Measurements from ENCODE around the gene PPIF. TPM values are rescaled to one million over a fixed set of nuclear protein-coding genes. Genes with fewer than 3 reads are reported as not detected.

Gene PPIF
- 10 to 100 TPM; 63.0 to 87.6 TPM for total RNA-seq

GRCh38 chr10:79347226-79347893 is at the start of gene PPIF:
PPIF (plus strand) TSS chr10:79347469; CDS start chr10:79347549, 80 bp downstream.
- H3K4me3 ChIP-seq = peak within 1 kb of the TSS; percentile 58 to 87
- peaks cover 33% of the 10 kb centered on the region for H3K36me3 ChIP-seq
- peak within 1 kb of the TSS; percentile 89 to 94 for H3K27ac ChIP-seq
- no peaks in the 10 kb centered on the region for H3K9me3 ChIP-seq
- TF ChIP-seq CTCF (IDR thresholded peaks at IDR 0.05) = peak; percentile 99
- DNase-seq (ENCODE audit: low spot score) = peak; percentile 94
- H3K27me3 ChIP-seq = no peaks in the 10 kb centered on the region
- H3K4me1 ChIP-seq = peaks cover 3 to 34% of the 10 kb centered on the region in 2 donors

GRCh38 chr10:79298403-79299244 is 48.6 kb upstream of the PPIF start:
- no peak overlapping the region for H3K4me3 ChIP-seq
- H3K27ac ChIP-seq = peak overlapping the region; percentile 79 to 82
- DNase-seq (ENCODE audit: low spot score) = peak; percentile 82
- H3K36me3 ChIP-seq = peaks cover 98% of the 10 kb centered on the region
- H3K4me1 ChIP-seq = peaks cover 0 to 25% of the 10 kb centered on the region in 2 donors
- no peaks in the 10 kb centered on the region for H3K27me3 ChIP-seq
- H3K9me3 ChIP-seq = no peaks in the 10 kb centered on the region
- TF ChIP-seq CTCF (IDR thresholded peaks at IDR 0.05) = no peak

- Histone ChIP-seq H3K27me3 (no peaks in the 10 kb centered on the region), H3K4me1 (peaks cover 0 to 23% of the 10 kb centered on the region in 2 donors), H3K27ac (peak overlapping the region; percentile 79 to 82), H3K9me3 (no peaks in the 10 kb centered on the region), H3K36me3 (peaks cover 98% of the 10 kb centered on the region), H3K4me3 (no peak overlapping the region)
- DNase-seq (ENCODE audit: low spot score) = peak; percentile 73
- no peak for TF ChIP-seq CTCF (IDR thresholded peaks at IDR 0.05)
These were observed 47.6 kb upstream of the PPIF start for GRCh38 chr10:79299397-79300241.

GRCh38 chr10:79300711-79301110 is 46.6 kb upstream of the PPIF start:
- Histone ChIP-seq H3K27me3 (no peaks in the 10 kb centered on the region), H3K36me3 (peaks cover 98% of the 10 kb centered on the region), H3K4me3 (no peak overlapping the region), H3K27ac (no peak overlapping the region), H3K4me1 (peaks cover 0 to 23% of the 10 kb centered on the region in 2 donors), H3K9me3 (no peaks in the 10 kb centered on the region)
- no peak for DNase-seq (ENCODE audit: low spot score)
- no peak for TF ChIP-seq CTCF (IDR thresholded peaks at IDR 0.05)

- Histone ChIP-seq H3K36me3 (peaks cover 98% of the 10 kb centered on the region), H3K4me1 (peaks cover 0 to 23% of the 10 kb centered on the region in 2 donors), H3K4me3 (no peak overlapping the region), H3K27ac (no peak overlapping the region), H3K27me3 (no peaks in the 10 kb centered on the region), H3K9me3 (no peaks in the 10 kb centered on the region)
- DNase-seq (ENCODE audit: low spot score) = no peak
- TF ChIP-seq CTCF (IDR thresholded peaks at IDR 0.05) = no peak
These were observed 45.3 kb upstream of the PPIF start for GRCh38 chr10:79301754-79302530.
